GM10248 (cell line): ENCODE measurements around the gene B4GALNT1.
A peak's percentile ranks its signal among the peaks of the same experiment; 100 is the strongest.

Experiments used
- CTCF ChIA-PET: fragments of 300-600 bp; sonication (Branson Sonifier 250); formaldehyde crosslinking; extraction: SDS; loops from one replicate; lab custom pipeline; 2021; ENCODE audit warnings: antibody characterized with exemption; lab: Yijun Ruan, JAX
- POLR2A ChIA-PET: fragments of 350-650 bp; sonication (Branson Sonifier 250); formaldehyde crosslinking; extraction: SDS; loops from one replicate; lab custom pipeline; 2020; ENCODE audit warnings: antibody characterized with exemption; lab: Yijun Ruan, JAX
- DNase-seq: peaks from one replicate; pipeline ENCODE4 v3.0.0; 2012; ENCODE audit errors: extremely low spot score
- CTCF ChIP-seq: IDR thresholded peaks from 2 replicates; pipeline ENCODE4 v1.5.1; 2012; ENCODE audit warnings: mild to moderate bottlenecking, low read depth; ENCODE audit errors: extremely low read depth, missing control alignments, control extremely low read depth

B4GALNT1 gene

GRCh38 chr12:57606821-57607220 is 26.2 kb downstream of the B4GALNT1 start:
- no peak for DNase-seq
- ChIA-PET POLR2A (no interaction called here), CTCF (interaction anchor here (0.8 to 6.0 kb wide), 5 partner anchors 13 to 26 kb away, joined by 3 to 45 read pairs (median 7); partner anchors contain the start of gene B4GALNT1)
- TF ChIP-seq CTCF, result no peak

DNA sequence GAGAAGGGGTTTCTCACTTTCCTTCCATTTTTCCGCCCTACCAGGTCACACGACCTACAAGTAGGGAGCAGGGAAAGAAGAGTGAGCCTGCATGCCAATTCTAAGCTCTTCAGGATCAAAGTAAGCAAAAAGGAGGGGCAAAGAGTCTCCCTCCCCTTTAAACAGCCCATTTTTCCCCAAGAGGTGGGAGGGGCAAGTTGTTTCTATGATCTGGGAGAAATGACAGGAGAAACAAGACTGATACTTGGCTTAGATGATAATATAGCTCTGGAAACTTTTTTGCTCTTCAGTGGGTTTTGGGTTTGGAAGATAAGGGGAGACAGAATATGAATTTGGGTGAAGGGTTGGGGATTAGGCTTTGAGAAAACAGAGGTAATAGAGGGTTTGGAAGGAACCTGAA is 26.6 kb downstream of the B4GALNT1 start:
- no peak for DNase-seq
- CTCF ChIA-PET, result interaction anchor here (1.0 to 6.0 kb wide), 6 partner anchors 8 to 26 kb away, joined by 3 to 45 read pairs (median 6); partner anchors contain the start of gene B4GALNT1
- POLR2A ChIA-PET, result interaction anchor here (0.6 kb wide), 1 partner anchor 26 kb away, joined by 3 read pairs; no protein-coding TSS in a partner anchor
- no peak for TF ChIP-seq CTCF

GRCh38 chr12:57605811-57606311 is 27.1 kb downstream of the B4GALNT1 start:
- ChIA-PET POLR2A (interaction anchor here (0.6 kb wide), 1 partner anchor 25 kb away, joined by 3 read pairs; no protein-coding TSS in a partner anchor), CTCF (interaction anchor here (1.0 to 6.0 kb wide), 5 partner anchors 8 to 27 kb away, joined by 3 to 45 read pairs (median 6); partner anchors contain the start of gene B4GALNT1)
- DNase-seq, result no peak
- no peak for TF ChIP-seq CTCF

DNA sequence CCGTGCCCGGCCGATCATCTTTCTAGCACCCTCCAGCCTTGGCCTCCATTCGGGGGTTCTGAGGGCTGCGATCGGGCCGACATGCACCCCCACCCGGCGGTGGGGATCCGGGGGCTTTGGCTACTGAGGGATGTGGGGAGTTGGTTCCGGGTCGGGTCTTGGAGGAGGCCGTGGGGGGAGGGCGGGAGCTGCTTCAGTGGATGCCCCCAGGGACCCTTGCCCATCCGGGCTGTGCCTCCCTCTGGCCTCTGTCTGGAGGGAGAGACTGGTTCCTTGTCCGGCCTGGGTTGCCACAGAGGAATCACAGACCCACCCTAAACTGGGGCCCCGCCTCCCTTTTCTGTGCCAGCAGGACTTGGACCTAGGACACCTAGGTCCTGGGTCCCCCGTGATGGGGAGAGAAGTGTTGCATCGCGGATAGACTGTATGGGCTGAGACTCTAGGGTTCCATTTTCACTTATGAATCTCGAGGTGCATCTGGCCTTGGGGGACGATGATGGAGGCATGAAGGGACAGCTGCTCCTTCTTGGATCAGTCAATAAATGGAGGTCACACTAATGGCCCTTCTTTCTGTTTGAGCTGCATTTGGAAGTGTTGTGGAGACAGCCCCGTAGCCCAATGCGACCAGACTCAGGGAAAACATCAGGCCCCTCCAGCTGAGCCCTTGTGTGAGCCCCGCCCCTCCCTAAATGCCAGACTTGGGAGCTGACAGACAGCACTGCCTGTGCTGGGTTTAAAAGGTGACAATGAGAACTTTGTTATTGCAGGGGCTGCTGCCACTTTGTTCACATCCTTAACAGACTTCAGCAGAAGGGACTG is 27.8 kb downstream of the B4GALNT1 start:
- CTCF ChIA-PET, result interaction anchor here (1.0 to 6.0 kb wide), 5 partner anchors 9 to 28 kb away, joined by 3 to 45 read pairs (median 6); partner anchors contain the start of gene B4GALNT1
- POLR2A ChIA-PET, result no interaction called here
- TF ChIP-seq CTCF, result no peak
- DNase-seq, result peak; percentile 28

GRCh38 chr12:57604454-57604991 is 28.5 kb downstream of the B4GALNT1 start, which contains the start of gene DTX3:
DTX3 (plus strand) TSS chr12:57604824; CDS start chr12:57606518, 1,694 bp downstream.
- CTCF ChIA-PET, result interaction anchor here (1.2 to 6.0 kb wide), 2 partner anchors 18 to 21 kb away, joined by 3 to 45 read pairs; no protein-coding TSS in a partner anchor
- peak; percentile 77 for DNase-seq
- TF ChIP-seq CTCF, result no peak
- POLR2A ChIA-PET, result no interaction called here
